Lower leg skin (tissue), 4 donors: ENCODE results near the gene CYBA. TPM values are rescaled to one million over a fixed set of nuclear protein-coding genes. Genes with fewer than 3 reads are reported as not detected.

Experiments used
- DNase-seq, 2 donors: peaks; one replicate each; pipeline ENCODE4 v3.0.0-alpha.2; 2019; ENCODE audit warnings: low spot score in 2 of 2
- H3K4me3 ChIP-seq: fragments of 200-600 bp; sonication (generic); 2 replicates; pipeline ENCODE4 v1.5.1; 2017; ENCODE audit warnings: mild to moderate bottlenecking, low read depth; ENCODE audit not compliant: poor library complexity, severe bottlenecking
- POLR2A ChIP-seq, 2 donors: fragments of 450-650 bp; IDR thresholded peaks; one replicate each; pipeline ENCODE4 v1.6.1; 2016 to 2017; ENCODE audit warnings: antibody characterized with exemption in 2 of 2, mild to moderate bottlenecking in 1 of 2, moderate library complexity in 1 of 2
- WGBS, 2 donors: methylation state at CpG; one replicate each; pipeline ENCODE4 v1.1.5; 2018; 5-methylcytosine and 5-hydroxymethylcytosine counted together
- intact Hi-C: fragments of 100-400 bp; cut with DNase I; formaldehyde crosslinking; loops from one replicate; pipeline ENCODE4 v1.15.0; 2023; ENCODE audit warnings: low total_unique reads
- total RNA-seq, 4 donors: library from RNA; depleted of rRNA; stranded (reverse); fragments of >200 nt; gene quantifications; one replicate each; pipeline ENCODE4 v1.1.0, GENCODE V29; 2016
- TF ChIP-seq, protein P1 (sequence below), 3 donors: fragments of 450-650 bp; IDR thresholded peaks; one replicate each; pipeline ENCODE4 v1.5.1; 2016; ENCODE audit warnings: antibody characterized with exemption in 3 of 3, mild to moderate bottlenecking in 3 of 3, moderate library complexity in 2 of 3

The CYBA gene
- total RNA-seq, 4 donors from 2014 or later = 30.5 to 93.2 (median 44.7) TPM

DNA sequence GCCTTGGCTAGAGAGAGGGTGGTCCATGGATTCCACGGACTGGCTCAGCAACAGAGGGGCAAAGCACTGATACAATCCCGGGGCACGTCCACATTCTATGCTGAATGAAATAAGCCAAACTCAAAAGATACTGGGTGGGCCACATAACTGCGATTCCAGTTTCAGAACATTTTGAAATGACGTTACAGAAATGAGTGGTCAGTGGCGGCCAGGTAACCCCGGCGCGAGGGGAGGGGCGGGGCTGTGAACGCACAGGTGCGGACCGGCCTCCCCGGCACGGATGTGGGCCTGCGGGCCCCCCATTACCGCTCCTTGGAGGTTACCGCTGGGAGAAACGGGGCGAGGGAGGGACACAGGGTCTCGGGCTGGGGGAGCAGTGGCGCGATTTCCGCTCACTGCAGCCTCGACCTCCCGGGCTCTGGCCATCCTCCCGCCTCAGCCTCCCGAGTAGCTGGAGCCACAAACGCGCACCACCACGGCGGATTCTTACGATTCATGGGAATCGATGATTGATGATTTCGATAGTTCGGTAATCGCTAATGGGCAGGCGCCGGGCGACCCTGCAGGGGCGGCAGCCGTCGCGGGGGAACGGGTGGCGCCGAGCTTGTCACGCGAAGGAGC is 11.5 kb upstream of the CYBA start:
- H3K4me3 ChIP-seq = peak overlapping the region; percentile 63
- intact Hi-C loops = no loop called here
- 2 to 3% methylated on average over 41 to 46 of the region's 49 CpGs for WGBS, 2 donors
- TF ChIP-seq, protein P1, sequence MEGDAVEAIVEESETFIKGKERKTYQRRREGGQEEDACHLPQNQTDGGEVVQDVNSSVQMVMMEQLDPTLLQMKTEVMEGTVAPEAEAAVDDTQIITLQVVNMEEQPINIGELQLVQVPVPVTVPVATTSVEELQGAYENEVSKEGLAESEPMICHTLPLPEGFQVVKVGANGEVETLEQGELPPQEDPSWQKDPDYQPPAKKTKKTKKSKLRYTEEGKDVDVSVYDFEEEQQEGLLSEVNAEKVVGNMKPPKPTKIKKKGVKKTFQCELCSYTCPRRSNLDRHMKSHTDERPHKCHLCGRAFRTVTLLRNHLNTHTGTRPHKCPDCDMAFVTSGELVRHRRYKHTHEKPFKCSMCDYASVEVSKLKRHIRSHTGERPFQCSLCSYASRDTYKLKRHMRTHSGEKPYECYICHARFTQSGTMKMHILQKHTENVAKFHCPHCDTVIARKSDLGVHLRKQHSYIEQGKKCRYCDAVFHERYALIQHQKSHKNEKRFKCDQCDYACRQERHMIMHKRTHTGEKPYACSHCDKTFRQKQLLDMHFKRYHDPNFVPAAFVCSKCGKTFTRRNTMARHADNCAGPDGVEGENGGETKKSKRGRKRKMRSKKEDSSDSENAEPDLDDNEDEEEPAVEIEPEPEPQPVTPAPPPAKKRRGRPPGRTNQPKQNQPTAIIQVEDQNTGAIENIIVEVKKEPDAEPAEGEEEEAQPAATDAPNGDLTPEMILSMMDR (IDR thresholded peaks at IDR 0.05) = no peak
- peak in 1 of 2 donors; percentile 86 for DNase-seq

DNA sequence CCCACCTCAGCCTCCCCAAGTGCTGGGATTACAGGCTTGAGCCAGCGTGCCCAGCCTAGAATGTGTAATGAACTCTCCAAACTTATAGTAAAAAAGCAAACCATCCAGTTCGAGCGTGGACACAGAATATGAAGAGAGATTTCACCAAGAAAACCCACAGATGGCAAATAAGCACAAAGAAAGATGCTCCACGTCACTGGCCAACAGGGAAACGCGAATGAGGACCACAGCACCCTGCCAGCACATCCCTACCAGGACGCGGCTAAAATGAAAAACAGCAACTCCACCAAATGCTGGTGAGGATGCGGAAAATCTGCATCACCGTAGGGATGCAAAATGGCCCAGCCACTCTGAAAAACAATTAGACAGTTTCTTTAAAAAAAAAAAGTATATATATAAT is 10.6 kb upstream of the CYBA start:
- no peak for TF ChIP-seq POLR2A (IDR thresholded peaks at IDR 0.05)
- TF ChIP-seq, protein P1 (IDR thresholded peaks at IDR 0.05) = no peak
- DNase-seq = no peak
- no peak overlapping the region for H3K4me3 ChIP-seq
- intact Hi-C loops = no loop called here
- WGBS, 2 donors = 70 to 75% methylated on average over 10 of the region's 10 CpGs

DNA sequence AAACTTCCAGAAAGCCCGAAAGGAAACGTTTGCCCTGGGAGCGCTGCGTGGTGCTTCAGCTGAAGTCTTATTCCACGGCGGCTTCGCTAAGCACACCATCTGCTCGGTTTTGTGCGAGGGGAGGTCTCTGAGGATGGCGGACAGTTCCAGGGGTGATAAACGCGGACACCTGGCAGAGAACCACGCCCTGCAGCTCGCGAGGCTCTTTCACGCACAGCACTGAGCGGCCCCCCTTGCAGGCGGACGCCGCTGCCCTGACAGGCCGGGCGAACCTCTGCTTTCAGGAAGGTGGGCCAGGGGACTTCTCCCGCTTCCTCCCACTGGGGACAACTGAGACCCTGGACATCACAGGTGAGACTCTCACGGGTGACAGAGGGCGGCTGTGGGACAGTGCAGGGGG is 8.3 kb upstream of the CYBA start:
- no peak overlapping the region for H3K4me3 ChIP-seq
- TF ChIP-seq POLR2A (IDR thresholded peaks at IDR 0.05) = no peak
- TF ChIP-seq, protein P1 (IDR thresholded peaks at IDR 0.05) = no peak
- intact Hi-C loops = no loop called here
- no peak for DNase-seq
- 91 to 96% methylated on average over 16 to 24 of the region's 25 CpGs for WGBS, 2 donors

DNA sequence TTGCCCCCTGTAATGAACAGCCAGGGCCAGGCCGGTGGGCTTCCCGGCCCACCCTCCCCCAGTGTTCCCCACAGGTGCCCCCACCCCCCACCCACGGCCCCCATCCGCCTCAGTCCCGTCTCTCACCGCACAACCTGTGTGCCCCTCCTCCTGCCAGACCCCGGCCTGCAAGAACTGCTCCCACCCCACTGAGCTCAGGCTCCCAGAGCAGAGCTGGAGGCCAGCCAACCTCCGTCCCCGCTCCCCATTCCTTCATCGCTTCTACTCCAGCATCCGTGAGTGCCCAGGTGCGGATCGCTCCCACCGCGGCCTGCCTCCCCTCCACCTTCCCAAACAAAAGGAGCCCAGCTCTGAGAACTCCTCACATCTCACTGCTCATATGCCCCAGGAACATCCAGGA is 7.9 kb upstream of the CYBA start:
- no peak overlapping the region for H3K4me3 ChIP-seq
- intact Hi-C loops = no loop called here
- 92 to 94% methylated on average over 14 to 15 of the region's 15 CpGs for WGBS, 2 donors
- DNase-seq = no peak
- TF ChIP-seq POLR2A (IDR thresholded peaks at IDR 0.05) = no peak
- TF ChIP-seq, protein P1 (IDR thresholded peaks at IDR 0.05) = no peak

DNA sequence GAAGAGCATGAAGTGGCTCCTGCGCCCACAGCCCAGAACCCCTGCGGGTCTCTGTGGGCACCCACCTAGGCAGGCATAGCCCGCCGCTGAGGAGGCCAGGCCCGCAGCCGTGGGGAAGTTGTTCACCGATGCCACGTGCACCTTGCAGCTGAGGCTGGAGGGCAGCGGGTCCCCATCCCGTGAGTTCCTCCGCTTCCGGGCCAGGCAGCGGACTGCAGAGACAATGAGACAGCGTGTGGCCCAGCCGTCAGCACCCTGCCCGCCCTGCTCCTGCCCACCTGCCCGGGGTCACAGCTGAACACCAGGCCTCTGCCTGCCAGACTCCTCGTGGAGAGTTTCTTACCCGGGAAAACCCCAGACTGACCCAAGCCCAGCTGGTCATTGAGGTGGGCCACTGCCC is 6.5 kb upstream of the CYBA start:
- 92 to 96% methylated on average over 12 to 18 of the region's 19 CpGs for WGBS, 2 donors
- no peak for DNase-seq
- TF ChIP-seq, protein P1 (IDR thresholded peaks at IDR 0.05) = no peak
- no peak for TF ChIP-seq POLR2A (IDR thresholded peaks at IDR 0.05)
- intact Hi-C loops = no loop called here
- H3K4me3 ChIP-seq = no peak overlapping the region
